Upper lobe of right lung (tissue), 1 donor: ENCODE data around the gene IL1RAP. TPM values are rescaled to one million over a fixed set of nuclear protein-coding genes. Genes with fewer than 3 reads are reported as not detected.
A peak's percentile ranks its signal among the peaks of the same experiment; 100 is the strongest.

ENCODE experiments used
- ATAC-seq: fragments of 200-7000 bp; cut with Tn5 transposase; one replicate; pipeline ENCODE4 v1.9.1; 2020; ENCODE audit warnings: mild to moderate bottlenecking, moderate library complexity
- DNase-seq: peaks from one replicate; pipeline ENCODE4 v3.0.0-alpha.2; 2020
- H3K27ac ChIP-seq: fragments of 200-600 bp; one replicate; pipeline ENCODE4 v1.8.0; 2022
- H3K27me3 ChIP-seq: fragments of 200-600 bp; one replicate; pipeline ENCODE4 v1.8.0; 2022; ENCODE audit warnings: mild to moderate bottlenecking
- H3K36me3 ChIP-seq: fragments of 200-600 bp; one replicate; pipeline ENCODE4 v1.8.0; 2022
- H3K4me1 ChIP-seq: fragments of 200-600 bp; one replicate; pipeline ENCODE4 v1.8.0; 2022
- H3K4me3 ChIP-seq: fragments of 200-600 bp; one replicate; pipeline ENCODE4 v1.8.0; 2022; ENCODE audit warnings: mild to moderate bottlenecking
- H3K9me3 ChIP-seq: fragments of 200-600 bp; one replicate; pipeline ENCODE4 v1.8.0; 2022
- CTCF ChIP-seq: fragments of 200-600 bp; IDR thresholded peaks from one replicate; pipeline ENCODE4 v1.8.0; 2022; ENCODE audit warnings: antibody characterized with exemption
- intact Hi-C: fragments of 100-400 bp; cut with DNase I; formaldehyde crosslinking; loops from one replicate; pipeline ENCODE4 v1.11.0; 2022
- total RNA-seq: library from RNA; stranded (reverse); fragmentation: NEBNext Ultra II Directional; extraction: Animal tissue kit (Norgen Biotek cat#: 25700); gene quantifications from one replicate; pipeline ENCODE4 v1.2.1, GENCODE V29; 2021
- donor health status: DM: no; HTN: yes; CAD: no; lungs with severe emphysema.

Gene IL1RAP
- total RNA-seq, 1 donor from 2014 or later, result 34.6 TPM

- Histone ChIP-seq H3K27me3 (no peaks in the 10 kb centered on the region), H3K36me3 (peaks cover 20% of the 10 kb centered on the region), H3K27ac (no peak overlapping the region), H3K9me3 (no peaks in the 10 kb centered on the region), H3K4me1 (peaks cover 6% of the 10 kb centered on the region), H3K4me3 (no peak overlapping the region)
- intact Hi-C loops, result no loop called here
- ATAC-seq, result peak; percentile 22
- DNase-seq, result no peak
- no peak for TF ChIP-seq CTCF
Measured at GRCh38 chr3:190621927-190622326, 108.0 kb downstream of the IL1RAP start.

- peaks cover 6% of the 10 kb centered on the region for H3K4me1 ChIP-seq
- ATAC-seq (no peak), DNase-seq (no peak)
- H3K4me3 ChIP-seq, result no peak overlapping the region
- intact Hi-C loops, result no loop called here
- H3K27me3 ChIP-seq, result no peaks in the 10 kb centered on the region
- TF ChIP-seq CTCF, result no peak
- peaks cover 20% of the 10 kb centered on the region for H3K36me3 ChIP-seq
- H3K9me3 ChIP-seq, result no peaks in the 10 kb centered on the region
- H3K27ac ChIP-seq, result no peak overlapping the region
Measured at GRCh38 chr3:190624282-190624681, 110.4 kb downstream of the IL1RAP start.

GRCh38 chr3:190626951-190627620 is 113.2 kb downstream of the IL1RAP start:
- no peaks in the 10 kb centered on the region for H3K9me3 ChIP-seq
- peaks cover 26% of the 10 kb centered on the region for H3K36me3 ChIP-seq
- no peaks in the 10 kb centered on the region for H3K27me3 ChIP-seq
- no peak for TF ChIP-seq CTCF
- no peak for ATAC-seq
- intact Hi-C loops, result no loop called here
- no peak for DNase-seq
- H3K4me3 ChIP-seq, result no peak overlapping the region
- H3K27ac ChIP-seq, result no peak overlapping the region
- H3K4me1 ChIP-seq, result no peaks in the 10 kb centered on the region

- no peak overlapping the region for H3K4me3 ChIP-seq
- peaks cover 18% of the 10 kb centered on the region for H3K36me3 ChIP-seq
- no peaks in the 10 kb centered on the region for H3K4me1 ChIP-seq
- H3K27me3 ChIP-seq, result no peaks in the 10 kb centered on the region
- DNase-seq (no peak), ATAC-seq (no peak)
- no peak overlapping the region for H3K27ac ChIP-seq
- no peaks in the 10 kb centered on the region for H3K9me3 ChIP-seq
- no peak for TF ChIP-seq CTCF
- intact Hi-C loops, result no loop called here
Measured at GRCh38 chr3:190629088-190629487, 115.2 kb downstream of the IL1RAP start.

GRCh38 chr3:190631295-190631694 is 117.4 kb downstream of the IL1RAP start:
- H3K27me3 ChIP-seq, result no peaks in the 10 kb centered on the region
- no peak for ATAC-seq
- no peaks in the 10 kb centered on the region for H3K9me3 ChIP-seq
- peaks cover 5% of the 10 kb centered on the region for H3K36me3 ChIP-seq
- DNase-seq, result no peak
- H3K4me1 ChIP-seq, result no peaks in the 10 kb centered on the region
- H3K4me3 ChIP-seq, result no peak overlapping the region
- no peak for TF ChIP-seq CTCF
- no peak overlapping the region for H3K27ac ChIP-seq
- intact Hi-C loops, result no loop called here

- Histone ChIP-seq H3K9me3 (no peaks in the 10 kb centered on the region), H3K27me3 (no peaks in the 10 kb centered on the region), H3K36me3 (no peaks in the 10 kb centered on the region), H3K27ac (no peak overlapping the region), H3K4me1 (no peaks in the 10 kb centered on the region), H3K4me3 (no peak overlapping the region)
- DNase-seq (no peak), ATAC-seq (no peak)
- intact Hi-C loops, result no loop called here
- TF ChIP-seq CTCF, result no peak
Measured at GRCh38 chr3:190641564-190641963, 127.7 kb downstream of the IL1RAP start.
